Mammary epithelial cell (primary cell): ENCODE results near the gene C7orf33.

Source experiments
- CTCF ChIP-seq, 2 donors: IDR thresholded peaks in 1 of 2; conservative IDR thresholded peaks in 1 of 2; 2 replicates each; pipeline ENCODE4 v1.5.1; 2011 to 2012; ENCODE audit warnings: inconsistent platforms in 2 of 2, low read length in 2 of 2, mild to moderate bottlenecking in 2 of 2, control low read depth in 1 of 2, low read depth in 1 of 2; ENCODE audit not compliant: insufficient read depth in 1 of 2; ENCODE audit errors: extremely low read depth in 1 of 2
- EZH2 ChIP-seq: IDR thresholded peaks from 2 replicates; pipeline ENCODE4 v1.6.1; 2012; ENCODE audit warnings: low read length, inconsistent platforms, borderline replicate concordance

GRCh38 chr7:148572067-148572522 is 18.5 kb upstream of the C7orf33 start:
- no peak for TF ChIP-seq CTCF (conservative IDR thresholded peaks at IDR 0.05 in 1 of 2, IDR thresholded peaks at IDR 0.05 in 1 of 2; ENCODE audit: extremely low read depth in 1 of 2, insufficient read depth in 1 of 2, low read depth in 1 of 2, low read length in 2 of 2)
- TF ChIP-seq EZH2: no peak
